K562 (cell line): ENCODE results near the gene SLC25A21. TPM values are rescaled to one million over a fixed set of nuclear protein-coding genes. Genes with fewer than 3 reads are reported as not detected.

ENCODE experiments used
- ATAC-seq: fragments of 200-7000 bp; cut with Tn5 transposase; 3 replicates; pipeline ENCODE4 v1.9.1; 2020; ENCODE audit warnings: moderate library complexity
- BruUV-seq: library from RNA; stranded (reverse); fragments of 400-500 nt; replicated peaks from 2 replicates; lab custom pipeline; 2021; lab: Mats Ljungman, UMichigan
- CTCF ChIA-PET: fragments of 300-600 bp; formaldehyde crosslinking; extraction: SDS; loops from one replicate; lab custom pipeline; 2021; ENCODE audit warnings: low intra/inter-chr PET ratio; lab: Yijun Ruan, JAX
- POLR2A ChIA-PET: fragments of 300-600, 350-650 bp; sonication (Branson Sonifier 250); formaldehyde crosslinking; extraction: SDS; loops from one replicate; lab custom pipeline; 2021; ENCODE audit warnings: antibody characterized with exemption, inconsistent platforms; lab: Yijun Ruan, JAX
- DNase-seq, 4 experiments: peaks; one replicate each; pipeline versions ENCODE4 v3.0.0 to v3.0.0-alpha.2; 2011 to 2018; ENCODE audit warnings: low spot score in 3 of 4, mixed read lengths in 3 of 4; ENCODE audit errors: extremely low read depth in 1 of 4
- FAIRE-seq: peaks from 2 replicates; lab custom pipeline; 2011; peaks lifted over from hg19 to GRCh38; lab: Jason Lieb, UNC
- H2AFZ ChIP-seq: 2 replicates; pipeline ENCODE4 v1.6.0; 2011; ENCODE audit warnings: low read depth, low read length, control low read depth, inconsistent platforms
- H3K27ac ChIP-seq: fragments of 200-600 bp; 3 replicates; pipeline ENCODE4 v1.8.0; 2011; ENCODE audit warnings: low read depth, mild to moderate bottlenecking, control low read depth, inconsistent platforms, low read length, moderate library complexity, mixed read lengths; ENCODE audit errors: extremely low read depth
- H3K27me3 ChIP-seq, 2 experiments: fragments of 300-600 bp in 1 of 2; 2 replicates in 1 of 2; 3 replicates in 1 of 2; pipeline versions ENCODE4 v1.6.0 to v1.8.0; 2011; ENCODE audit warnings: inconsistent platforms in 2 of 2, low read length in 2 of 2, mild to moderate bottlenecking in 1 of 2, mixed read lengths in 1 of 2, moderate library complexity in 1 of 2; ENCODE audit not compliant: control insufficient read depth in 2 of 2, insufficient read depth in 2 of 2
- H3K36me3 ChIP-seq: fragments of 300-600 bp; 3 replicates; pipeline ENCODE4 v1.8.0; 2011; ENCODE audit warnings: mild to moderate bottlenecking, low read length, inconsistent platforms; ENCODE audit not compliant: control insufficient read depth, insufficient read depth
- H3K4me1 ChIP-seq, 2 experiments: fragments of 200-600 bp in 1 of 2; replicated peaks in 1 of 2; 2 replicates in 1 of 2; 3 replicates in 1 of 2; pipeline versions ENCODE4 v1.5.1 to v1.8.0; 2011; ENCODE audit warnings: inconsistent platforms in 2 of 2, low read length in 2 of 2, mild to moderate bottlenecking in 1 of 2, mixed read lengths in 1 of 2, moderate library complexity in 1 of 2; ENCODE audit not compliant: control insufficient read depth in 2 of 2, insufficient read depth in 2 of 2
- H3K4me2 ChIP-seq: 2 replicates; pipeline ENCODE4 v1.6.1; 2011; ENCODE audit warnings: low read length, control low read depth, inconsistent platforms, mixed read lengths; ENCODE audit not compliant: insufficient read depth
- H3K4me3 ChIP-seq: fragments of 200-600 bp; sonication (generic), shearing (Covaris generic); 2 replicates; pipeline ENCODE4 v1.5.1; 2016; ENCODE audit warnings: control low read depth, inconsistent platforms
- H3K79me2 ChIP-seq: fragments of 200-600 bp; 3 replicates; pipeline ENCODE4 v1.8.0; 2011; ENCODE audit warnings: low read length, inconsistent platforms; ENCODE audit not compliant: control insufficient read depth, insufficient read depth
- H3K9ac ChIP-seq, 2 experiments: 2 replicates each; pipeline versions ENCODE4 v1.6.0 to v1.6.1; 2011; ENCODE audit warnings: low read depth in 2 of 2, low read length in 2 of 2, control low read depth in 1 of 2, inconsistent platforms in 1 of 2, mild to moderate bottlenecking in 1 of 2, mixed read lengths in 1 of 2; ENCODE audit not compliant: insufficient read depth in 1 of 2
- H3K9me1 ChIP-seq: one replicate; pipeline ENCODE4 v1.6.0; 2011; ENCODE audit warnings: inconsistent platforms, mild to moderate bottlenecking, low read length, moderate library complexity; ENCODE audit not compliant: control insufficient read depth, insufficient read depth
- H3K9me3 ChIP-seq: replicated peaks from 2 replicates; pipeline ENCODE4 v1.5.1; 2011; ENCODE audit warnings: low read depth, low read length, inconsistent platforms; ENCODE audit not compliant: control insufficient read depth, insufficient read depth
- H4K20me1 ChIP-seq: replicated peaks from 2 replicates; pipeline ENCODE4 v1.6.1; 2011; ENCODE audit warnings: low read length, inconsistent platforms, mixed read lengths; ENCODE audit not compliant: control insufficient read depth, insufficient read depth
- ARID3B ChIP-seq: fragments of 250-450 bp; sonication (Bioruptor Pico); IDR thresholded peaks from 2 replicates; pipeline ENCODE4 v1.4.0; 2020; ENCODE audit warnings: borderline replicate concordance
- CHAMP1 ChIP-seq: fragments of 450-650 bp; IDR thresholded peaks from 2 replicates; pipeline ENCODE4 v1.6.1; 2016; ENCODE audit warnings: mild to moderate bottlenecking
- CTCF ChIP-seq, 3 experiments: IDR thresholded peaks in 2 of 3; conservative IDR thresholded peaks in 1 of 3; 2 replicates each; pipeline ENCODE4 v1.5.1; 2011 to 2012; ENCODE audit warnings: low read length in 3 of 3, mild to moderate bottlenecking in 3 of 3, control low read depth in 2 of 3, improper control_type of control experiment in 1 of 3, inconsistent platforms in 1 of 3, low read depth in 1 of 3, mixed read lengths in 1 of 3, moderate library complexity in 1 of 3; ENCODE audit not compliant: insufficient read depth in 2 of 3
- ETV5 ChIP-seq: sonication (generic); formaldehyde crosslinking; IDR thresholded peaks from 2 replicates; pipeline ENCODE4 v1.4.0; 2020; ENCODE audit warnings: low read depth, mild to moderate bottlenecking, missing genetic modification reagents
- HDGF ChIP-seq: fragments of 450-650 bp; IDR thresholded peaks from 2 replicates; pipeline ENCODE4 v1.6.1; 2016
- MCM5 ChIP-seq: fragments of 450-650 bp; IDR thresholded peaks from 2 replicates; pipeline ENCODE4 v1.6.1; 2016; ENCODE audit warnings: low read depth
- SMAD3 ChIP-seq: fragments of 450-650 bp; formaldehyde crosslinking; conservative IDR thresholded peaks from 2 replicates; pipeline ENCODE4 v1.4.0; 2020; ENCODE audit warnings: mild to moderate bottlenecking
- SMAD4 ChIP-seq: fragments of 250-450 bp; sonication (Bioruptor Pico); conservative IDR thresholded peaks from 2 replicates; pipeline ENCODE4 v1.8.0; 2021; ENCODE audit warnings: inconsistent platforms, mild to moderate bottlenecking, moderate library complexity
- ZNF408 ChIP-seq: fragments of 250-450 bp; sonication (Bioruptor Pico); IDR thresholded peaks from 2 replicates; pipeline ENCODE4 v1.4.0; 2020; ENCODE audit warnings: low read depth, mild to moderate bottlenecking, moderate library complexity
- ZNF609 ChIP-seq: sonication (generic); formaldehyde crosslinking; IDR thresholded peaks from 2 replicates; pipeline ENCODE4 v1.8.1; 2023; ENCODE audit warnings: missing genetic modification reagents, mild to moderate bottlenecking, borderline replicate concordance
- WGBS: fragments of 100-300 bp; shearing (Covaris generic); methylation state at CpG from one replicate; pipeline ENCODE4 v1.1.6; 2016; ENCODE audit warnings: low coverage, mixed read lengths; ENCODE audit not compliant: insufficient coverage; ENCODE audit errors: missing lambda C conversion rate; 5-methylcytosine and 5-hydroxymethylcytosine counted together
- in situ Hi-C: fragments of 300-500 bp; cut with MboI; formaldehyde crosslinking; loops from 4 replicates; pipeline ENCODE4 v1.15.0; 2018; ENCODE audit warnings: inconsistent platforms, mixed read lengths
- intact Hi-C: fragments of 100-400 bp; cut with micrococcal nuclease; formaldehyde crosslinking; loops from 2 replicates; pipeline ENCODE4 v1.14.2; 2022
- polyA plus RNA-seq, 8 experiments: library from polyadenylated mRNA; depleted of rRNA in 4 of 8; stranded (reverse) in 5 of 8; unstranded in 3 of 8; fragments of >200 nt; fragmentation: Nextera tagmentation in 2 of 8; fragmentation: Illumina TruSeq in 1 of 8; extraction: Ambion mirVana in 2 of 8; extraction: Trizol in 1 of 8; gene quantifications; 2 replicates each; pipeline versions ENCODE4 v1.2.1 to v1.2.3, GENCODE V29; 2011 to 2014; ENCODE audit warnings: inconsistent platforms in 1 of 8, missing spikeins in 1 of 8
- total RNA-seq, 7 experiments: library from RNA; depleted of rRNA in 6 of 7; stranded (reverse); fragments of >200 nt in 6 of 7; fragmentation: Illumina TruSeq in 2 of 7; extraction: Trizol in 2 of 7; gene quantifications; 2 replicates each; pipeline versions ENCODE4 v1.2.1 to v1.2.3, GENCODE V29; 2011 to 2021; ENCODE audit warnings: low replicate concordance in 1 of 7

The SLC25A21 gene
- total and polyA plus RNA-seq, 9 of the 15 experiments (the other 6 are each of a cell fraction or from before 2014, with no cell fraction given): 15.2 to 46.7 (median 28.7) TPM

GRCh38 chr14:36866867-36867266 lies 305.5 kb downstream of the SLC25A21 start (continued):
- no peak for TF ChIP-seq ZNF609 (CRISPR knock-in tag)
- no peak for TF ChIP-seq SMAD3 (CRISPR knock-in tag)
- no peak for TF ChIP-seq SMAD4

GRCh38 chr14:36863271-36863670 lies 309.1 kb downstream of the SLC25A21 start:
- TF ChIP-seq ZNF408 (CRISPR knock-in tag) (no peak), HDGF (no peak), ARID3B (CRISPR knock-in tag) (no peak), MCM5 (no peak), ETV5 (no peak), CTCF (IDR thresholded peaks at IDR 0.05 in 2 of 3, conservative IDR thresholded peaks at IDR 0.05 in 1 of 3; ENCODE audit: insufficient read depth in 2 of 3, low read depth in 1 of 3, low read length in 3 of 3) (0 out of 6 replicates have a peak, but pooled peaks of 1 of the 3 experiments have one; percentile 3), CHAMP1 (no peak)
- TF ChIP-seq, all 486 proteins: peak for 1
- ChIA-PET CTCF (no interaction called here), POLR2A (interaction anchor here (0.6 kb wide), 1 partner anchor 14 kb away, joined by 3 read pairs; no protein-coding TSS in a partner anchor)
- Histone ChIP-seq H3K36me3 (no peaks in the 10 kb centered on the region), H3K79me2 (no peaks in the 10 kb centered on the region), H3K27ac (no peak overlapping the region), H3K4me3 (no peak overlapping the region), H3K9me1 (no peaks in the 10 kb centered on the region), H3K4me1 (no peaks in the 10 kb centered on the region), H3K4me2 (no peak overlapping the region), H3K27me3 (no peaks in the 10 kb centered on the region), H3K9ac (no peak overlapping the region), H3K9me3 (no peaks in the 10 kb centered on the region), H4K20me1 (0 out of 2 replicates have a peak, but pooled peaks cover 6% of the 10 kb centered on the region), H2AFZ (no peak overlapping the region)
- DNase-seq (no peak), ATAC-seq (no peak), FAIRE-seq (no peak)
- 36% methylated on average over 3 of the region's 3 CpGs for whole genome bisulfite sequencing
- in situ Hi-C loops: no loop called here
- no TSS peak for BruUV-seq
- intact Hi-C loops: no loop called here
